H9 (cell line): ENCODE measurements around the gene F2. TPM values are rescaled to one million over a fixed set of nuclear protein-coding genes. Genes with fewer than 3 reads are reported as not detected.

Source experiments
- DNase-seq: peaks from one replicate; pipeline ENCODE4 v3.0.0-alpha.2; 2017
- H2AFZ ChIP-seq: one replicate; pipeline ENCODE4 v1.6.1; 2013; ENCODE audit warnings: mild to moderate bottlenecking, low read length, control low read depth, moderate library complexity
- H2AK5ac ChIP-seq: 2 replicates; pipeline ENCODE4 v1.6.1; 2013; ENCODE audit warnings: low read length, control low read depth, mixed read lengths; ENCODE audit not compliant: insufficient read length
- H2BK120ac ChIP-seq: one replicate; pipeline ENCODE4 v1.6.1; 2013; ENCODE audit warnings: low read depth, mild to moderate bottlenecking, low read length, control low read depth, inconsistent platforms; ENCODE audit not compliant: poor library complexity, severe bottlenecking
- H2BK12ac ChIP-seq: 2 replicates; pipeline ENCODE4 v1.6.1; 2013; ENCODE audit warnings: low read length, control low read depth, mixed read lengths, low read depth; ENCODE audit not compliant: insufficient read length
- H2BK15ac ChIP-seq: 2 replicates; pipeline ENCODE4 v1.6.1; 2013; ENCODE audit warnings: low read depth, low read length, control low read depth
- H2BK20ac ChIP-seq: one replicate; pipeline ENCODE4 v1.6.1; 2013; ENCODE audit warnings: low read depth, mild to moderate bottlenecking, low read length, control low read depth, inconsistent platforms; ENCODE audit not compliant: poor library complexity, severe bottlenecking
- H2BK5ac ChIP-seq: 2 replicates; pipeline ENCODE4 v1.6.1; 2013; ENCODE audit warnings: low read length, control low read depth, mixed read lengths; ENCODE audit not compliant: insufficient read length
- H3K14ac ChIP-seq: 2 replicates; pipeline ENCODE4 v1.6.1; 2013; ENCODE audit warnings: low read length, control low read depth; ENCODE audit not compliant: insufficient read depth
- H3K18ac ChIP-seq: 2 replicates; pipeline ENCODE4 v1.6.1; 2013; ENCODE audit warnings: low read depth, mild to moderate bottlenecking, mixed read lengths, low read length, control low read depth; ENCODE audit not compliant: insufficient read length
- H3K23ac ChIP-seq: 2 replicates; pipeline ENCODE4 v1.6.1; 2013; ENCODE audit warnings: low read length, control low read depth, mixed read lengths, low read depth; ENCODE audit not compliant: insufficient read length
- H3K23me2 ChIP-seq: 2 replicates; pipeline ENCODE4 v1.6.1; 2013; ENCODE audit warnings: low read depth, mild to moderate bottlenecking, mixed read lengths, low read length, control low read depth; ENCODE audit not compliant: insufficient read length, poor library complexity, severe bottlenecking
- H3K27ac ChIP-seq: 2 replicates; pipeline ENCODE4 v1.5.1; 2013; ENCODE audit warnings: low read length, control low read depth, mixed read lengths, low read depth; ENCODE audit not compliant: insufficient read length
- H3K27me3 ChIP-seq: 2 replicates; pipeline ENCODE4 v1.6.1; 2013; ENCODE audit warnings: low read length, control low read depth, inconsistent platforms; ENCODE audit not compliant: insufficient read depth
- H3K4ac ChIP-seq: 2 replicates; pipeline ENCODE4 v1.6.1; 2013; ENCODE audit warnings: low read depth, mild to moderate bottlenecking, control low read depth, inconsistent platforms, low read length, moderate library complexity
- H3K4me1 ChIP-seq: 2 replicates; pipeline ENCODE4 v1.6.1; 2013; ENCODE audit warnings: low read length, control low read depth, inconsistent platforms; ENCODE audit not compliant: insufficient read depth
- H3K4me2 ChIP-seq: 2 replicates; pipeline ENCODE4 v1.6.1; 2013; ENCODE audit warnings: low read length, control low read depth, mixed read lengths; ENCODE audit not compliant: insufficient read length, insufficient read depth
- H3K56ac ChIP-seq: 2 replicates; pipeline ENCODE4 v1.6.1; 2013; ENCODE audit warnings: low read depth, mild to moderate bottlenecking, mixed read lengths, low read length, control low read depth; ENCODE audit not compliant: insufficient read length
- H3K79me1 ChIP-seq: 2 replicates; pipeline ENCODE4 v1.6.1; 2013; ENCODE audit warnings: low read depth, mild to moderate bottlenecking, moderate library complexity, low read length, control low read depth, inconsistent platforms; ENCODE audit not compliant: insufficient read depth, poor library complexity, severe bottlenecking
- H3K79me2 ChIP-seq: 2 replicates; pipeline ENCODE4 v1.6.1; 2013; ENCODE audit warnings: low read length, control low read depth, inconsistent platforms; ENCODE audit not compliant: insufficient read depth
- H3K9ac ChIP-seq: 2 replicates; pipeline ENCODE4 v1.6.1; 2013; ENCODE audit warnings: low read length, control low read depth, mixed read lengths; ENCODE audit not compliant: insufficient read length; ENCODE audit errors: extremely low read depth
- H3K9me3 ChIP-seq: one replicate; pipeline ENCODE4 v1.6.1; 2013; ENCODE audit warnings: low read depth, low read length, inconsistent platforms; ENCODE audit not compliant: control insufficient read depth
- H3T11ph ChIP-seq: one replicate; pipeline ENCODE4 v1.6.1; 2013; ENCODE audit warnings: mild to moderate bottlenecking, low read length, control low read depth, inconsistent platforms
- H4K20me1 ChIP-seq: one replicate; pipeline ENCODE4 v1.6.1; 2013; ENCODE audit not compliant: control insufficient read depth, insufficient read length, insufficient read depth
- H4K5ac ChIP-seq: 2 replicates; pipeline ENCODE4 v1.6.1; 2013; ENCODE audit warnings: low read depth, mild to moderate bottlenecking, mixed read lengths, low read length, control low read depth; ENCODE audit not compliant: insufficient read length
- H4K8ac ChIP-seq: replicated peaks from 2 replicates; pipeline ENCODE4 v1.6.1; 2013; ENCODE audit warnings: low read length, control low read depth, mixed read lengths, low read depth; ENCODE audit not compliant: insufficient read length
- H4K91ac ChIP-seq: 2 replicates; pipeline ENCODE4 v1.6.1; 2013; ENCODE audit warnings: low read depth, mild to moderate bottlenecking, moderate library complexity, mixed read lengths, low read length, control low read depth; ENCODE audit not compliant: insufficient read length
- H3K27ac Mint-ChIP-seq, 3 experiments: 2 replicates in 2 of 3; 3 replicates in 1 of 3; pipeline ENCODE4 v1.8.0; 2020 to 2021; ENCODE audit warnings: mixed read lengths in 3 of 3, mild to moderate bottlenecking in 1 of 3, moderate library complexity in 1 of 3
- H3K27me3 Mint-ChIP-seq: 2 replicates; pipeline ENCODE4 v1.8.0; 2021; ENCODE audit warnings: low read depth, mild to moderate bottlenecking, moderate library complexity, mixed read lengths
- H3K36me3 Mint-ChIP-seq, 3 experiments: 2 replicates in 2 of 3; 3 replicates in 1 of 3; pipeline ENCODE4 v1.8.0; 2020 to 2021; ENCODE audit warnings: low read depth in 3 of 3, mixed read lengths in 3 of 3; ENCODE audit not compliant: insufficient read depth in 1 of 3
- H3K4me1 Mint-ChIP-seq, 2 experiments: 2 replicates each; pipeline ENCODE4 v1.8.0; 2020; ENCODE audit warnings: mixed read lengths in 2 of 2
- H3K4me3 Mint-ChIP-seq, 2 experiments: 2 replicates in 1 of 2; 3 replicates in 1 of 2; pipeline ENCODE4 v1.8.0; 2020 to 2021; ENCODE audit warnings: mild to moderate bottlenecking in 2 of 2, mixed read lengths in 2 of 2, moderate library complexity in 1 of 2
- H3K9me3 Mint-ChIP-seq, 2 experiments: 2 replicates in 1 of 2; 3 replicates in 1 of 2; pipeline ENCODE4 v1.8.0; 2020; ENCODE audit warnings: mild to moderate bottlenecking in 2 of 2, mixed read lengths in 2 of 2, moderate library complexity in 1 of 2
- CTCF ChIP-seq: fragments of 200-600 bp; sonication (generic); conservative IDR thresholded peaks from 3 replicates; pipeline ENCODE4 v1.8.0; 2021; ENCODE audit warnings: antibody characterized with exemption, mild to moderate bottlenecking
- WGBS: extraction: QIAGEN DNeasy Blood & Tissue Kit; methylation state at CpG from one replicate; pipeline ENCODE4 v1.1.7; 2013; ENCODE audit warnings: missing lambda C conversion rate, low lambda C conversion rate, mixed read lengths; ENCODE audit not compliant: insufficient read length; ENCODE audit errors: extremely low coverage; 5-methylcytosine and 5-hydroxymethylcytosine counted together
- total RNA-seq: library from RNA; stranded (reverse); gene quantifications from 2 replicates; pipeline ENCODE4 v1.2.1, GENCODE V29; 2021

F2 gene
- total RNA-seq, 1 experiment from 2014 or later, result not detected

DNA sequence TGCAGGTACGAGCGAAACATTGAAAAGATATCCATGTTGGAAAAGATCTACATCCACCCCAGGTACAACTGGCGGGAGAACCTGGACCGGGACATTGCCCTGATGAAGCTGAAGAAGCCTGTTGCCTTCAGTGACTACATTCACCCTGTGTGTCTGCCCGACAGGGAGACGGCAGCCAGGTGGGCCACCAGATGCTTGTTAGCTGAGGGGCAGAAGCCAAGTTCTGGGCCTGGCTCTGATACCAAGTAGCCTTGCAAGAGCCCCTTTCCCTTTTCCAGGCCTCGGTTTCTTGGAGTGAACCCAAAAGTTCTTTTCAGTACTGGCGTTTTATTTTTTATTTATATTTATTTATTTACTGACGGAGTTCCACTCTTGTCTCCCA is 9.6 kb downstream of the F2 start:
- Histone ChIP-seq H3K79me1 (no peaks in the 10 kb centered on the region), H3K4me2 (no peak overlapping the region), H3K18ac (no peak overlapping the region), H4K8ac (no peak overlapping the region), H3K79me2 (no peaks in the 10 kb centered on the region), H4K5ac (no peak overlapping the region), H3K23me2 (no peaks in the 10 kb centered on the region), H4K91ac (no peak overlapping the region), H3K9me3 (no peaks in the 10 kb centered on the region), H3K27ac (no peak overlapping the region), H2BK15ac (no peak overlapping the region), H3K23ac (no peak overlapping the region), H2AFZ (no peak overlapping the region), H2AK5ac (no peak overlapping the region), H4K20me1 (no peaks in the 10 kb centered on the region), H3K14ac (no peak overlapping the region), H3K27me3 (no peaks in the 10 kb centered on the region), H2BK5ac (no peak overlapping the region), H2BK120ac (no peak overlapping the region), H2BK20ac (no peak overlapping the region), H3K4ac (no peak overlapping the region), H3T11ph (no peak overlapping the region), H3K56ac (no peak overlapping the region), H3K4me1 (0 out of 2 replicates have a peak, but pooled peaks cover 3% of the 10 kb centered on the region), H2BK12ac (no peak overlapping the region), H3K9ac (no peak overlapping the region)
- Mint-ChIP-seq H3K27ac (no peak overlapping the region), H3K4me3 (no peak overlapping the region), H3K4me1 (peaks cover 9 to 15% of the 10 kb centered on the region in 2 experiments), H3K36me3 (no peaks in the 10 kb centered on the region), H3K27me3 (no peaks in the 10 kb centered on the region; the same call in none of the 2 replicates), H3K9me3 (no peaks in the 10 kb centered on the region)
- no CpG with 5 or more reads among the region's 9 CpGs for WGBS
- no peak for TF ChIP-seq CTCF
- no peak for DNase-seq
